Measurements from ENCODE around the gene CTRB1.
"Not testable (repeated sequence)": the region's sequence is repeated elsewhere in the genome, so short reads cannot be mapped to it uniquely, and the experiment has no call there.

The CTRB1 gene

GRCh38 chr16:75204905-75205304 is 13.9 kb upstream of the CTRB1 start:
- DNase-seq: not testable (repeated sequence)

- DNase-seq: not testable (repeated sequence)
These were observed 13.3 kb upstream of the CTRB1 start for GRCh38 chr16:75205438-75205837.

GRCh38 chr16:75205961-75206748 is 12.6 kb upstream of the CTRB1 start:
- not testable (repeated sequence) for DNase-seq

GRCh38 chr16:75206749-75207451 is 11.9 kb upstream of the CTRB1 start, which contains the start of gene CTRB2:
TSS of gene CTRB2 (minus strand) at chr16:75207161. CDS start at chr16:75207141, 20 bp downstream.
- DNase-seq: no peak

GRCh38 chr16:75207831-75208230 is 11.0 kb upstream of the CTRB1 start:
- no peak for DNase-seq

GRCh38 chr16:75208242-75208825 is 10.5 kb upstream of the CTRB1 start:
- no peak for DNase-seq

GRCh38 chr16:75208861-75209505 is 9.8 kb upstream of the CTRB1 start:
- no peak for DNase-seq

GRCh38 chr16:75209514-75209913 is 9.3 kb upstream of the CTRB1 start:
- DNase-seq: not testable (repeated sequence)

GRCh38 chr16:75209944-75210343 is 8.8 kb upstream of the CTRB1 start:
- no peak for DNase-seq

GRCh38 chr16:75211286-75211685 is 7.5 kb upstream of the CTRB1 start:
- DNase-seq: not testable (repeated sequence)

- no peak for DNase-seq
These were observed 2.7 kb upstream of the CTRB1 start for GRCh38 chr16:75216127-75216526.

GRCh38 chr16:75216576-75216975 is 2.2 kb upstream of the CTRB1 start:
- no peak for DNase-seq

- no peak for DNase-seq
These were observed 1.4 kb upstream of the CTRB1 start for GRCh38 chr16:75217389-75217851.

- DNase-seq: no peak
These were observed 300 bp downstream of the CTRB1 start for GRCh38 chr16:75219088-75219487.

GRCh38 chr16:75219838-75220237 is 1.1 kb downstream of the CTRB1 start:
- DNase-seq: no peak

GRCh38 chr16:75222271-75222783 is 3.5 kb downstream of the CTRB1 start:
- DNase-seq: no peak

GRCh38 chr16:75223129-75223528 is 4.3 kb downstream of the CTRB1 start:
- not testable (repeated sequence) for DNase-seq

GRCh38 chr16:75224306-75225082 is 5.7 kb downstream of the CTRB1 start:
- no peak for DNase-seq

- no peak for DNase-seq
These were observed 6.3 kb downstream of the CTRB1 start for GRCh38 chr16:75225092-75225491.

- no peak for DNase-seq
These were observed 7.1 kb downstream of the CTRB1 start for GRCh38 chr16:75225678-75226515.

All from hippocampal formation (tissue), 2 donors.